Nephron (organoid): ENCODE results near the gene LANCL2.

Experiments used
- H3K27ac Mint-ChIP-seq, 3 experiments: 2 replicates each; pipeline ENCODE4 v1.8.0; 2020; ENCODE audit warnings: mixed read lengths in 3 of 3, mild to moderate bottlenecking in 2 of 3, moderate library complexity in 1 of 3
- H3K27me3 Mint-ChIP-seq: 2 replicates; pipeline ENCODE4 v1.8.0; 2021; ENCODE audit warnings: low read depth, mild to moderate bottlenecking, moderate library complexity, mixed read lengths
- H3K36me3 Mint-ChIP-seq: 2 replicates; pipeline ENCODE4 v1.8.0; 2020; ENCODE audit warnings: low read depth, mixed read lengths
- H3K4me1 Mint-ChIP-seq: 2 replicates; pipeline ENCODE4 v1.8.0; 2020; ENCODE audit warnings: mixed read lengths
- H3K4me3 Mint-ChIP-seq, 3 experiments: 2 replicates each; pipeline ENCODE4 v1.8.0; 2020; ENCODE audit warnings: mild to moderate bottlenecking in 3 of 3, mixed read lengths in 3 of 3, moderate library complexity in 2 of 3
- H3K9me3 Mint-ChIP-seq: 2 replicates; pipeline ENCODE4 v1.8.0; 2020; ENCODE audit warnings: mixed read lengths
- CTCF ChIP-seq, 3 experiments: fragments of 200-600 bp; sonication (generic); IDR thresholded peaks; one replicate each; pipeline ENCODE4 v1.5.0; 2021; ENCODE audit warnings: antibody characterized with exemption in 3 of 3; ENCODE audit not compliant: unreplicated experiment in 3 of 3

LANCL2 gene

GRCh38 chr7:55375237-55375636 lies 10.1 kb downstream of the LANCL2 start:
- Mint-ChIP-seq H3K4me1 (no peaks in the 10 kb centered on the region), H3K4me3 (no peak overlapping the region), H3K9me3 (no peaks in the 10 kb centered on the region), H3K36me3 (peaks cover 6% of the 10 kb centered on the region), H3K27ac (no peak overlapping the region), H3K27me3 (no peaks in the 10 kb centered on the region)
- no peak for TF ChIP-seq CTCF (IDR thresholded peaks at IDR 0.05; ENCODE audit: unreplicated experiment in 3 of 3)

- Mint-ChIP-seq H3K9me3 (peaks cover 15% of the 10 kb centered on the region), H3K4me1 (no peaks in the 10 kb centered on the region), H3K27me3 (no peaks in the 10 kb centered on the region), H3K4me3 (no peak overlapping the region), H3K36me3 (peaks cover 24% of the 10 kb centered on the region), H3K27ac (peak overlapping the region in 1 of 3 experiments; percentile 84)
- TF ChIP-seq CTCF (IDR thresholded peaks at IDR 0.05; ENCODE audit: unreplicated experiment in 3 of 3): no peak
These were observed 12.2 kb downstream of the LANCL2 start for GRCh38 chr7:55377162-55377817.

DNA sequence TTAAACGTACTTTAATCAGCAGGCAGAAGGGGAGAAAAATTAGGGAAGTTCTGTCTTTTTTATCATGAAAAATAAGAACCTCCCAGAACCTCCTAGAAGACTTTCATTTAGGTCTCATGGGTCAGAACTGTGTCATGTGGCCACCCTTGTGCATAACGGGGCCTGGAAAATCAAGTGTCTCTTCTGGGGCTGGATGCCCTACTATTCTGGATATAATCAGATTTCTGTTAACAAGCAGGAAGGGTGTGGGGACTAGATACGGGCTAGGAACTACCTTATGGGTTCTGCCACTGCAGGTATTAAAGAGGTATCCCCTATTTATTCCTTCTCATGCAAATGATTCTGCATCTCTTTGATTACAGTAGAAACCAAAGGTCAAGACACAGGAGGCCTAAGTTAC lies 14.1 kb downstream of the LANCL2 start:
- H3K4me3 Mint-ChIP-seq: no peak overlapping the region
- H3K27me3 Mint-ChIP-seq: no peaks in the 10 kb centered on the region
- TF ChIP-seq CTCF (IDR thresholded peaks at IDR 0.05; ENCODE audit: unreplicated experiment in 3 of 3): no peak

DNA sequence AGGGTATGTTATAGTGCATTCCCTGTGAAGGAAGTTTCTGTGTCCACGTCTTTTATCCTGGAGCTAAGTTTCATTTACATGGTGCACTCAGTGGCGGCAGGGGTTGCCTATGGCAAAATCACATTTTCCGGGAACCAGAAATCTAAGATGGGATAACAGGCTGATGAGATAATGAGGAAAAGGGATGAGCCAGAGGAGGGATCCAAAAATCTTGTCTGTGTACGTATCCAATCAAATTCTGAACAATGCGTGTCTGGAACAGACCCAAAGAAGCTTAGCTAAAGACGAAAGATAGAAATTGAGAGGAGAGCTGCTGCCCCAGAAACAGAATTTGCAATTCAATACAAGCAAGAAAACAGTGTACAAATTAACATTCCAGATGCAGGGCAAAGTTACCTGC lies 16.1 kb downstream of the LANCL2 start:
- Mint-ChIP-seq H3K36me3 (peaks cover 60% of the 10 kb centered on the region), H3K27ac (no peak overlapping the region), H3K4me3 (no peak overlapping the region), H3K27me3 (no peaks in the 10 kb centered on the region), H3K4me1 (no peaks in the 10 kb centered on the region), H3K9me3 (peaks cover 47% of the 10 kb centered on the region)
- no peak for TF ChIP-seq CTCF (IDR thresholded peaks at IDR 0.05; ENCODE audit: unreplicated experiment in 3 of 3)

More for the DNA sequence above, 14.1 kb downstream of the LANCL2 start:
- no peaks in the 10 kb centered on the region for H3K4me1 Mint-ChIP-seq
- peaks cover 32% of the 10 kb centered on the region for H3K9me3 Mint-ChIP-seq
- H3K36me3 Mint-ChIP-seq: peaks cover 44% of the 10 kb centered on the region
- H3K27ac Mint-ChIP-seq: peak overlapping the region in 1 of 3 experiments; percentile 84

DNA sequence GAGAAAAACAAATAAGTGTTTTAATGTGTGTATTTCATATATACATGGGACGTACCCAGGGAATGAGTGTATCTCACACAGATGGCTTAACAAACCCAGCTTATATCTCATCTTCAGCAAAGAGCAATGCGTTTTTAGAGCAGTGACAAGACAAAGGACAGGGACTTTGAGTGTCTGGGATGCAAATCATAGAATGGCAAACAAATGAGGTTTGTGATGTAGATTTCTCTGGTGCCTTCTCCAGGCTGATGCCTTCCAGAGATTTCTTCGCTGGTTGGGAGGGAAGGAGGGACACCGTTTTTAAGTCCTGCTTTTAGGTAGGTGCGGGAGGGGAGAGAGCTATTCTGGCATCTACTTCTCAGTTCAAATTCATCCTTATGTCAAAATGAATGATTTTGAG lies 16.6 kb downstream of the LANCL2 start:
- H3K36me3 Mint-ChIP-seq: peaks cover 65% of the 10 kb centered on the region
- no peak for TF ChIP-seq CTCF (IDR thresholded peaks at IDR 0.05; ENCODE audit: unreplicated experiment in 3 of 3)
- no peaks in the 10 kb centered on the region for H3K27me3 Mint-ChIP-seq
- H3K27ac Mint-ChIP-seq: peak overlapping the region in 1 of 3 experiments; percentile 18
- peaks cover 52% of the 10 kb centered on the region for H3K9me3 Mint-ChIP-seq
- H3K4me1 Mint-ChIP-seq: no peaks in the 10 kb centered on the region
- H3K4me3 Mint-ChIP-seq: no peak overlapping the region

DNA sequence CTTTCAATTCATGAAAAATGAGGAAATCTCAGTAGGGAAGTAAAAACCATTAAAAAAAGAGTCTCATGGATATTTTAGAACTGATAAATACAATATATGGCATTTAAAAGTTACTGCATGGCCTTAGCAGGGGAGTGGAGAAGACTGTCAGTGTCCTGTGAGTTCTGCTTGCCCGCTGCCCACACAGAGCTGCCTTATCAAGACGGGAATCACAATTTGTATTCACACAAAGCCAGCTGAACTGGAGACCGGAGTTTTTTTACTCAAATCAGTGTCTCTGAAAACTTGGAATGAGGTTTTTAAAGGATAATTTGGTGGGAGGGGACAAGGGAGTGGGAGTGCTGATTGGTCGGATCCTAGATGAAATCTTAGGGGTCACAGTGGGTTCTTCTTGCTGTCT lies 17.1 kb downstream of the LANCL2 start:
- H3K4me3 Mint-ChIP-seq: no peak overlapping the region
- H3K27me3 Mint-ChIP-seq: no peaks in the 10 kb centered on the region
- no peaks in the 10 kb centered on the region for H3K4me1 Mint-ChIP-seq
- peaks cover 70% of the 10 kb centered on the region for H3K36me3 Mint-ChIP-seq
- H3K27ac Mint-ChIP-seq: peak overlapping the region in 1 of 3 experiments; percentile 18
- peaks cover 58% of the 10 kb centered on the region for H3K9me3 Mint-ChIP-seq
- TF ChIP-seq CTCF (IDR thresholded peaks at IDR 0.05; ENCODE audit: unreplicated experiment in 3 of 3): no peak
